GM23338 (cell line): ENCODE measurements around the gene GAB1.

Experiments
- CREB1 ChIP-seq: fragments of 250-450 bp; sonication (Bioruptor Pico); IDR thresholded peaks from 2 replicates; pipeline ENCODE4 v1.5.0; 2020; ENCODE audit warnings: low read depth, mild to moderate bottlenecking, moderate library complexity
- CTCF ChIP-seq, 2 experiments: fragments of 200-600 bp in 1 of 2; sonication (generic) in 1 of 2; conservative IDR thresholded peaks; 2 replicates each; pipeline versions ENCODE4 v1.5.1 to v1.6.1; 2016 to 2017; ENCODE audit warnings: antibody characterized with exemption in 2 of 2, low read depth in 2 of 2, mild to moderate bottlenecking in 2 of 2, moderate library complexity in 1 of 2
- ETS1 ChIP-seq: IDR thresholded peaks from 2 replicates; pipeline ENCODE4 v1.6.1; 2016; ENCODE audit warnings: antibody characterized with exemption
- EZH2 ChIP-seq: fragments of 200-600 bp; sonication (generic); IDR thresholded peaks from one replicate; pipeline ENCODE4 v1.8.0; 2017; ENCODE audit warnings: antibody characterized with exemption, mild to moderate bottlenecking, low read depth; ENCODE audit not compliant: unreplicated experiment
- EZH2phosphoT487 ChIP-seq: fragments of 200-600 bp; sonication (generic); IDR thresholded peaks from one replicate; pipeline ENCODE4 v1.8.1; 2018; ENCODE audit warnings: antibody characterized with exemption; ENCODE audit not compliant: unreplicated experiment
- JUNB ChIP-seq: IDR thresholded peaks from one replicate; pipeline ENCODE4 v1.6.1; 2016; ENCODE audit warnings: antibody characterized with exemption; ENCODE audit not compliant: unreplicated experiment
- POLR2AphosphoS5 ChIP-seq: IDR thresholded peaks from 2 replicates; pipeline ENCODE4 v1.6.1; 2016; ENCODE audit warnings: antibody characterized with exemption, low read depth
- REST ChIP-seq: IDR thresholded peaks from one replicate; pipeline ENCODE4 v1.6.1; 2018; ENCODE audit warnings: antibody characterized with exemption; ENCODE audit not compliant: unreplicated experiment
- ZNF331 ChIP-seq: fragments of 250-450 bp; sonication (Bioruptor Pico); IDR thresholded peaks from 2 replicates; pipeline ENCODE4 v1.5.0; 2020; ENCODE audit warnings: low read depth, mild to moderate bottlenecking, moderate library complexity

GRCh38 chr4:143417679-143418403 is 81.2 kb downstream of the GAB1 start:
- TF ChIP-seq EZH2phosphoT487 (no peak), CTCF (conservative IDR thresholded peaks at IDR 0.05; ENCODE audit: low read depth in 2 of 2) (no peak), POLR2AphosphoS5 (no peak), EZH2 (no peak), JUNB (no peak), REST (no peak), ZNF331 (CRISPR knock-in tag) (no peak), CREB1 (no peak), ETS1 (no peak)
